Measurements from ENCODE around the gene KCNIP3.

GRCh38 chr2:95344215-95344583, 47.1 kb downstream of the KCNIP3 start:
- TF ChIP-seq MTA3 (IDR thresholded peaks at IDR 0.05; ENCODE audit: borderline replicate concordance), result no peak
- no peak for TF ChIP-seq SP1 (CRISPR knock-in tag; IDR thresholded peaks at IDR 0.05)
- TF ChIP-seq PATZ1 (CRISPR knock-in tag; IDR thresholded peaks at IDR 0.05; ENCODE audit: borderline replicate concordance), result no peak
- TF ChIP-seq BRD4 (IDR thresholded peaks at IDR 0.05), result no peak
- TF ChIP-seq, protein P1, sequence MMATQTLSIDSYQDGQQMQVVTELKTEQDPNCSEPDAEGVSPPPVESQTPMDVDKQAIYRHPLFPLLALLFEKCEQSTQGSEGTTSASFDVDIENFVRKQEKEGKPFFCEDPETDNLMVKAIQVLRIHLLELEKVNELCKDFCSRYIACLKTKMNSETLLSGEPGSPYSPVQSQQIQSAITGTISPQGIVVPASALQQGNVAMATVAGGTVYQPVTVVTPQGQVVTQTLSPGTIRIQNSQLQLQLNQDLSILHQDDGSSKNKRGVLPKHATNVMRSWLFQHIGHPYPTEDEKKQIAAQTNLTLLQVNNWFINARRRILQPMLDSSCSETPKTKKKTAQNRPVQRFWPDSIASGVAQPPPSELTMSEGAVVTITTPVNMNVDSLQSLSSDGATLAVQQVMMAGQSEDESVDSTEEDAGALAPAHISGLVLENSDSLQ (IDR thresholded peaks at IDR 0.05), result no peak
- TF ChIP-seq KDM1A (IDR thresholded peaks at IDR 0.05), result no peak
- no peak for TF ChIP-seq CBX2 (IDR thresholded peaks at IDR 0.05; ENCODE audit: insufficient read depth, low read length, poor library complexity, severe bottlenecking)

All from K562 (cell line).